Upper lobe of left lung (tissue), 4 donors: Measurements from ENCODE around the gene VDAC1.

ENCODE experiments used
- POLR2A ChIP-seq, 4 donors: fragments of 450-650 bp; IDR thresholded peaks; one replicate each; pipeline ENCODE4 v1.5.1; 2016 to 2017; ENCODE audit warnings: antibody characterized with exemption in 4 of 4, mild to moderate bottlenecking in 2 of 4
- TF ChIP-seq, protein P1 (sequence below), 6 experiments: fragments of 450-650 bp in 4 of 6; fragments of 200-600 bp in 2 of 6; sonication (generic) in 2 of 6; IDR thresholded peaks; one replicate each; pipeline ENCODE4 v1.5.1; 2016 to 2019; ENCODE audit warnings: antibody characterized with exemption in 6 of 6

GRCh38 chr5:133941456-133942196 lies 63.1 kb downstream of the VDAC1 start:
- TF ChIP-seq, protein P1, sequence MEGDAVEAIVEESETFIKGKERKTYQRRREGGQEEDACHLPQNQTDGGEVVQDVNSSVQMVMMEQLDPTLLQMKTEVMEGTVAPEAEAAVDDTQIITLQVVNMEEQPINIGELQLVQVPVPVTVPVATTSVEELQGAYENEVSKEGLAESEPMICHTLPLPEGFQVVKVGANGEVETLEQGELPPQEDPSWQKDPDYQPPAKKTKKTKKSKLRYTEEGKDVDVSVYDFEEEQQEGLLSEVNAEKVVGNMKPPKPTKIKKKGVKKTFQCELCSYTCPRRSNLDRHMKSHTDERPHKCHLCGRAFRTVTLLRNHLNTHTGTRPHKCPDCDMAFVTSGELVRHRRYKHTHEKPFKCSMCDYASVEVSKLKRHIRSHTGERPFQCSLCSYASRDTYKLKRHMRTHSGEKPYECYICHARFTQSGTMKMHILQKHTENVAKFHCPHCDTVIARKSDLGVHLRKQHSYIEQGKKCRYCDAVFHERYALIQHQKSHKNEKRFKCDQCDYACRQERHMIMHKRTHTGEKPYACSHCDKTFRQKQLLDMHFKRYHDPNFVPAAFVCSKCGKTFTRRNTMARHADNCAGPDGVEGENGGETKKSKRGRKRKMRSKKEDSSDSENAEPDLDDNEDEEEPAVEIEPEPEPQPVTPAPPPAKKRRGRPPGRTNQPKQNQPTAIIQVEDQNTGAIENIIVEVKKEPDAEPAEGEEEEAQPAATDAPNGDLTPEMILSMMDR (IDR thresholded peaks at IDR 0.05) = no peak
- TF ChIP-seq POLR2A (IDR thresholded peaks at IDR 0.05) = no peak
